Nephron (organoid): ENCODE results near the gene SH2D7.

Experiments
- H3K27ac Mint-ChIP-seq, 3 experiments: 2 replicates each; pipeline ENCODE4 v1.8.0; 2020; ENCODE audit warnings: mixed read lengths in 3 of 3, mild to moderate bottlenecking in 2 of 3, moderate library complexity in 1 of 3
- H3K27me3 Mint-ChIP-seq: 2 replicates; pipeline ENCODE4 v1.8.0; 2021; ENCODE audit warnings: low read depth, mild to moderate bottlenecking, moderate library complexity, mixed read lengths
- H3K36me3 Mint-ChIP-seq: 2 replicates; pipeline ENCODE4 v1.8.0; 2020; ENCODE audit warnings: low read depth, mixed read lengths
- H3K4me1 Mint-ChIP-seq: 2 replicates; pipeline ENCODE4 v1.8.0; 2020; ENCODE audit warnings: mixed read lengths
- H3K4me3 Mint-ChIP-seq, 3 experiments: 2 replicates each; pipeline ENCODE4 v1.8.0; 2020; ENCODE audit warnings: mild to moderate bottlenecking in 3 of 3, mixed read lengths in 3 of 3, moderate library complexity in 2 of 3
- H3K9me3 Mint-ChIP-seq: 2 replicates; pipeline ENCODE4 v1.8.0; 2020; ENCODE audit warnings: mixed read lengths
- TF ChIP-seq, protein P1 (sequence below), 3 experiments: fragments of 200-600 bp; sonication (generic); IDR thresholded peaks; one replicate each; pipeline ENCODE4 v1.5.0; 2021; ENCODE audit warnings: antibody characterized with exemption in 3 of 3; ENCODE audit not compliant: unreplicated experiment in 3 of 3

SH2D7 gene

GRCh38 chr15:78077053-78077870, 15.1 kb upstream of the SH2D7 start, which contains the start of gene TBC1D2B:
Gene TBC1D2B, minus strand, starts transcription at chr15:78077711. Its CDS starts 59 bp downstream, at chr15:78077652.
- H3K27me3 Mint-ChIP-seq: no peaks in the 10 kb centered on the region
- peaks cover 29% of the 10 kb centered on the region for H3K4me1 Mint-ChIP-seq
- TF ChIP-seq, protein P1, sequence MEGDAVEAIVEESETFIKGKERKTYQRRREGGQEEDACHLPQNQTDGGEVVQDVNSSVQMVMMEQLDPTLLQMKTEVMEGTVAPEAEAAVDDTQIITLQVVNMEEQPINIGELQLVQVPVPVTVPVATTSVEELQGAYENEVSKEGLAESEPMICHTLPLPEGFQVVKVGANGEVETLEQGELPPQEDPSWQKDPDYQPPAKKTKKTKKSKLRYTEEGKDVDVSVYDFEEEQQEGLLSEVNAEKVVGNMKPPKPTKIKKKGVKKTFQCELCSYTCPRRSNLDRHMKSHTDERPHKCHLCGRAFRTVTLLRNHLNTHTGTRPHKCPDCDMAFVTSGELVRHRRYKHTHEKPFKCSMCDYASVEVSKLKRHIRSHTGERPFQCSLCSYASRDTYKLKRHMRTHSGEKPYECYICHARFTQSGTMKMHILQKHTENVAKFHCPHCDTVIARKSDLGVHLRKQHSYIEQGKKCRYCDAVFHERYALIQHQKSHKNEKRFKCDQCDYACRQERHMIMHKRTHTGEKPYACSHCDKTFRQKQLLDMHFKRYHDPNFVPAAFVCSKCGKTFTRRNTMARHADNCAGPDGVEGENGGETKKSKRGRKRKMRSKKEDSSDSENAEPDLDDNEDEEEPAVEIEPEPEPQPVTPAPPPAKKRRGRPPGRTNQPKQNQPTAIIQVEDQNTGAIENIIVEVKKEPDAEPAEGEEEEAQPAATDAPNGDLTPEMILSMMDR (IDR thresholded peaks at IDR 0.05; ENCODE audit: unreplicated experiment in 3 of 3): no peak
- peak within 1 kb of the TSS; percentile 94 to 100 (median 98) for H3K4me3 Mint-ChIP-seq
- peak within 1 kb of the TSS; percentile 76 to 98 (median 90) for H3K27ac Mint-ChIP-seq
- H3K9me3 Mint-ChIP-seq: no peaks in the 10 kb centered on the region
- no peaks in the 10 kb centered on the region for H3K36me3 Mint-ChIP-seq

- H3K4me3 Mint-ChIP-seq: peak overlapping the region; percentile 86 to 93 (median 92)
- TF ChIP-seq, protein P1 (IDR thresholded peaks at IDR 0.05; ENCODE audit: unreplicated experiment in 3 of 3): no peak
- peak overlapping the region; percentile 54 to 72 (median 59) for H3K27ac Mint-ChIP-seq
- no peaks in the 10 kb centered on the region for H3K9me3 Mint-ChIP-seq
- H3K27me3 Mint-ChIP-seq: no peaks in the 10 kb centered on the region
- no peaks in the 10 kb centered on the region for H3K36me3 Mint-ChIP-seq
- peaks cover 23% of the 10 kb centered on the region for H3K4me1 Mint-ChIP-seq
These were observed 14.5 kb upstream of the SH2D7 start for GRCh38 chr15:78077871-78078210.

- Mint-ChIP-seq H3K4me3 (peak overlapping the region; percentile 30 to 76 (median 72)), H3K9me3 (no peaks in the 10 kb centered on the region), H3K27ac (no peak overlapping the region), H3K4me1 (peaks cover 16% of the 10 kb centered on the region), H3K27me3 (peaks cover 4% of the 10 kb centered on the region), H3K36me3 (no peaks in the 10 kb centered on the region)
- TF ChIP-seq, protein P1 (IDR thresholded peaks at IDR 0.05; ENCODE audit: unreplicated experiment in 3 of 3): no peak
These were observed 12.9 kb upstream of the SH2D7 start for GRCh38 chr15:78079298-78080087.

GRCh38 chr15:78080088-78080460, 12.3 kb upstream of the SH2D7 start:
- H3K9me3 Mint-ChIP-seq: no peaks in the 10 kb centered on the region
- H3K36me3 Mint-ChIP-seq: no peaks in the 10 kb centered on the region
- peak overlapping the region in 2 of 3 experiments; percentile 11 to 72 for H3K4me3 Mint-ChIP-seq
- peaks cover 16% of the 10 kb centered on the region for H3K4me1 Mint-ChIP-seq
- TF ChIP-seq, protein P1 (IDR thresholded peaks at IDR 0.05; ENCODE audit: unreplicated experiment in 3 of 3): no peak
- H3K27ac Mint-ChIP-seq: no peak overlapping the region
- H3K27me3 Mint-ChIP-seq: peaks cover 9% of the 10 kb centered on the region

GRCh38 chr15:78082106-78082742, 10.1 kb upstream of the SH2D7 start:
- Mint-ChIP-seq H3K4me1 (peaks cover 5% of the 10 kb centered on the region), H3K27me3 (peaks cover 9% of the 10 kb centered on the region), H3K4me3 (peak overlapping the region in 1 of 3 experiments; percentile 2), H3K9me3 (no peaks in the 10 kb centered on the region), H3K36me3 (no peaks in the 10 kb centered on the region), H3K27ac (peak overlapping the region in 1 of 3 experiments; percentile 29)
- TF ChIP-seq, protein P1 (IDR thresholded peaks at IDR 0.05; ENCODE audit: unreplicated experiment in 3 of 3): no peak
